ENCODE measurements around the gene CNTNAP2.

The CNTNAP2 gene

DNA sequence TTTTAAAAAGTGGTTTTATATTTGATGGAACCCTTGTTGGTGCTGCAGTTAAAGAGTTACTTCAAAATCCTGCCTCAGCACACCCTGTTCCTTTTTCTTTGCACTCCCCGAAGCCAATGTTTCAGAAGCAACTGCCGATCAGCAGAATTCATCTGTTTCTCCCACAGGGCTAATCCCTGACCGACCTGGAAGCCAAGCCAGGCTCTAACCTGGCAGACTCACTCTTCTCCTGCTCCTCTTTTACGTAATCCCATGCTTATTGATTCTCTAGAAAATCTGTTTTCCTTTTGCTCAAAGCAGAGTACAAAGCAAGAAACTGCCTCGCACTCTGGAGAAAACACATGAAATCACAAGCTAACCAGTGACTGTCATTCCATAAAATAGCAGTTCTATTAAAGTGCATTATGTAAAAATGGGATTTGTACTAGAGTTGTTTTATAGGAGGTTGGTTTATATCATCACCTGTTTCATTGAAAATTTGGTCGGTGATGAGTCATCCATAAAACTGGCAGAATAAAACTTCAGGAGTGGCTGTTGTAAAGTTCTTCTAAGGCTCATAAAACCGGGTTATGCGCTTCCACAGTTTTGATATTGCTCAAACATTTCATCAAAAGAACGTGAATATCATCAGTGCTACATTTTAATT, 99.9 kb downstream of the CNTNAP2 start:
- Histone ChIP-seq H3K79me2 (ENCODE audit: insufficient read depth, low read length) (no peaks in the 10 kb centered on the region), H3K9me3 (ENCODE audit: insufficient read depth, low read length, severe bottlenecking) (no peaks in the 10 kb centered on the region), H4K20me1 (ENCODE audit: insufficient read depth, low read length) (no peaks in the 10 kb centered on the region), H3K9ac (ENCODE audit: low read depth, low read length) (no peak overlapping the region), H3K4me1 (ENCODE audit: insufficient read depth, low read length) (no peaks in the 10 kb centered on the region), H3K27me3 (ENCODE audit: insufficient read depth, low read length, poor library complexity) (no peaks in the 10 kb centered on the region), H3K27ac (ENCODE audit: low read length) (no peak overlapping the region), H3K36me3 (ENCODE audit: insufficient read depth, low read length) (no peaks in the 10 kb centered on the region), H3K4me3 (ENCODE audit: low read depth in 1 of 2, low read length in 2 of 2) (no peak overlapping the region), H2AFZ (ENCODE audit: low read depth, low read length) (no peak overlapping the region), H3K4me2 (ENCODE audit: insufficient read depth, low read length) (no peak overlapping the region)
- TF ChIP-seq, protein P1, sequence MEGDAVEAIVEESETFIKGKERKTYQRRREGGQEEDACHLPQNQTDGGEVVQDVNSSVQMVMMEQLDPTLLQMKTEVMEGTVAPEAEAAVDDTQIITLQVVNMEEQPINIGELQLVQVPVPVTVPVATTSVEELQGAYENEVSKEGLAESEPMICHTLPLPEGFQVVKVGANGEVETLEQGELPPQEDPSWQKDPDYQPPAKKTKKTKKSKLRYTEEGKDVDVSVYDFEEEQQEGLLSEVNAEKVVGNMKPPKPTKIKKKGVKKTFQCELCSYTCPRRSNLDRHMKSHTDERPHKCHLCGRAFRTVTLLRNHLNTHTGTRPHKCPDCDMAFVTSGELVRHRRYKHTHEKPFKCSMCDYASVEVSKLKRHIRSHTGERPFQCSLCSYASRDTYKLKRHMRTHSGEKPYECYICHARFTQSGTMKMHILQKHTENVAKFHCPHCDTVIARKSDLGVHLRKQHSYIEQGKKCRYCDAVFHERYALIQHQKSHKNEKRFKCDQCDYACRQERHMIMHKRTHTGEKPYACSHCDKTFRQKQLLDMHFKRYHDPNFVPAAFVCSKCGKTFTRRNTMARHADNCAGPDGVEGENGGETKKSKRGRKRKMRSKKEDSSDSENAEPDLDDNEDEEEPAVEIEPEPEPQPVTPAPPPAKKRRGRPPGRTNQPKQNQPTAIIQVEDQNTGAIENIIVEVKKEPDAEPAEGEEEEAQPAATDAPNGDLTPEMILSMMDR (IDR thresholded peaks at IDR 0.05; ENCODE audit: borderline replicate concordance, extremely low read depth, low read length, poor library complexity, severe bottlenecking), result no peak
- ATAC-seq (ENCODE audit: insufficient read depth, low read depth) (no peak), DNase-seq (no peak)

DNA sequence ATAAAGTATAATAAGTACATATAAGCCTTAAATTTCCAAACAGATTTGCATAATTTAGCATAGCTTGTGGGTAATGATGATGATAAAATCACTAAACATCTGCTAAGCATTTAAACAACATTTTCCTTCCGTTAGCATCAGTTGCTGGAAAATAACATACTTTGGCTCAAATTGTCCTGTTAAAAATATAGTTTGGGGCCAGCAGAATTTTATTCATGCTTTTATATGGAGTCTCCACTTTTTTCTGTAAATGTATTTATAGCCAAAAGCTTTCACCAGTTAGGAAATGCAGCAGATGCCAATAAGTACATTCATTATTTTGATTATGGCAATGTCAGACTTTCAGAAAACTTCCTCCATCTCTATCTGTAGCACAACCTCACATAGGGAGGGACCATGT, 107.2 kb downstream of the CNTNAP2 start:
- no peak overlapping the region for H3K4me3 ChIP-seq (ENCODE audit: low read depth in 1 of 2, low read length in 2 of 2)
- H3K4me2 ChIP-seq (ENCODE audit: insufficient read depth, low read length), result no peak overlapping the region
- H2AFZ ChIP-seq (ENCODE audit: low read depth, low read length), result no peak overlapping the region
- H3K27me3 ChIP-seq (ENCODE audit: insufficient read depth, low read length, poor library complexity), result no peaks in the 10 kb centered on the region
- DNase-seq (no peak), ATAC-seq (ENCODE audit: insufficient read depth, low read depth) (no peak)
- no peaks in the 10 kb centered on the region for H3K4me1 ChIP-seq (ENCODE audit: insufficient read depth, low read length)
- no peaks in the 10 kb centered on the region for H3K9me3 ChIP-seq (ENCODE audit: insufficient read depth, low read length, severe bottlenecking)
- H3K27ac ChIP-seq (ENCODE audit: low read length), result no peak overlapping the region
- H3K79me2 ChIP-seq (ENCODE audit: insufficient read depth, low read length), result no peaks in the 10 kb centered on the region
- H4K20me1 ChIP-seq (ENCODE audit: insufficient read depth, low read length), result no peaks in the 10 kb centered on the region
- H3K36me3 ChIP-seq (ENCODE audit: insufficient read depth, low read length), result no peaks in the 10 kb centered on the region
- H3K9ac ChIP-seq (ENCODE audit: low read depth, low read length), result no peak overlapping the region
- no peak for TF ChIP-seq EZH2 (IDR thresholded peaks at IDR 0.05; ENCODE audit: borderline replicate concordance, low read depth, low read length, severe bottlenecking)
- TF ChIP-seq, protein P1 (IDR thresholded peaks at IDR 0.05; ENCODE audit: borderline replicate concordance, extremely low read depth, low read length, poor library complexity, severe bottlenecking), result no peak

DNA sequence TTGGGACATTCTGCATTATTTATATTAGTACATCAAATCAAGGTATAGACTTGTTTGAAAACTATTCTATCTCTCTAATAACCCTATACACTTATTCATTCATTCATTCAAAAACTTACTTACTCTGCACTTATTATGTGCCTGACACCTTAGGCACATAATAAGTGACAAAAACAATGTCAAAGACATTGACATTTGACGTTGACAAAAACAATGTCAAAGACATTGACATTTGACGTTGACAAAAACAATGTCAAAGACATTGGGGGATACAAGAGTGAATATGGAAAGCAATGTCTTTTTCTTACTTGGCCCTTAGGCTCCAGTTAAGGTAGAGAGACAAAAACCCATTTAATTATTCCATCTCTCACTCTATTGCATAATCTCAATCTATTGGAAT, 116.0 kb downstream of the CNTNAP2 start:
- no peak overlapping the region for H2AFZ ChIP-seq (ENCODE audit: low read depth, low read length)
- H3K9ac ChIP-seq (ENCODE audit: low read depth, low read length), result no peak overlapping the region
- no peaks in the 10 kb centered on the region for H4K20me1 ChIP-seq (ENCODE audit: insufficient read depth, low read length)
- H3K9me3 ChIP-seq (ENCODE audit: insufficient read depth, low read length, severe bottlenecking), result no peaks in the 10 kb centered on the region
- H3K4me1 ChIP-seq (ENCODE audit: insufficient read depth, low read length), result no peaks in the 10 kb centered on the region
- DNase-seq (no peak), ATAC-seq (ENCODE audit: insufficient read depth, low read depth) (no peak)
- TF ChIP-seq, protein P1 (IDR thresholded peaks at IDR 0.05; ENCODE audit: borderline replicate concordance, extremely low read depth, low read length, poor library complexity, severe bottlenecking), result no peak
- no peak for TF ChIP-seq EZH2 (IDR thresholded peaks at IDR 0.05; ENCODE audit: borderline replicate concordance, low read depth, low read length, severe bottlenecking)
- no peak overlapping the region for H3K4me2 ChIP-seq (ENCODE audit: insufficient read depth, low read length)
- H3K79me2 ChIP-seq (ENCODE audit: insufficient read depth, low read length), result no peaks in the 10 kb centered on the region
- no peaks in the 10 kb centered on the region for H3K36me3 ChIP-seq (ENCODE audit: insufficient read depth, low read length)
- no peak overlapping the region for H3K27ac ChIP-seq (ENCODE audit: low read length)
- H3K27me3 ChIP-seq (ENCODE audit: insufficient read depth, low read length, poor library complexity), result no peaks in the 10 kb centered on the region
- H3K4me3 ChIP-seq (ENCODE audit: low read depth in 1 of 2, low read length in 2 of 2), result no peak overlapping the region

DNA sequence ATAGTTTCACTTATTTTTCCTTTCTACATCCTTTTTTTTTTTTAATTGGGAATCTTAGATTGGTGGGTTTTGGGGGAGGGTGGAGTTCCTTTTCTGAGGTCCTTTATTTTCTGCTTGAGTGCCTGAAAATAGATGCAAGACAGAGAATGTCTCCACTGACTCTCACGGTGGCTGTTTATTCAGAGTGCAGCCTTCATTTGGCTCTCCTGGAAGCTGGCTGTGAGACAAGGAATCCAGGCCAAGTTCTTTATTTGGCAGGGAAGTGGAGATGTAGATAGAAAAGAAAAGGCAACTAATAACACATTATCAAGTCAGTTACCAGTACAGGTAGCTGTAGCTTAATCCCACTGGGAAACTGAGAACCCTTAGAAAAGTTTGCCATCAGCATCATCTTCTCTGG, 118.6 kb downstream of the CNTNAP2 start:
- no peaks in the 10 kb centered on the region for H3K36me3 ChIP-seq (ENCODE audit: insufficient read depth, low read length)
- TF ChIP-seq, protein P1 (IDR thresholded peaks at IDR 0.05; ENCODE audit: borderline replicate concordance, extremely low read depth, low read length, poor library complexity, severe bottlenecking), result no peak
- TF ChIP-seq EZH2 (IDR thresholded peaks at IDR 0.05; ENCODE audit: borderline replicate concordance, low read depth, low read length, severe bottlenecking), result no peak
- H3K4me2 ChIP-seq (ENCODE audit: insufficient read depth, low read length), result no peak overlapping the region
- no peak overlapping the region for H3K9ac ChIP-seq (ENCODE audit: low read depth, low read length)
- no peak overlapping the region for H3K27ac ChIP-seq (ENCODE audit: low read length)
- H2AFZ ChIP-seq (ENCODE audit: low read depth, low read length), result no peak overlapping the region
- no peaks in the 10 kb centered on the region for H4K20me1 ChIP-seq (ENCODE audit: insufficient read depth, low read length)
- H3K4me3 ChIP-seq (ENCODE audit: low read depth in 1 of 2, low read length in 2 of 2), result no peak overlapping the region
- no peak for DNase-seq
- no peaks in the 10 kb centered on the region for H3K27me3 ChIP-seq (ENCODE audit: insufficient read depth, low read length, poor library complexity)
- ATAC-seq (ENCODE audit: insufficient read depth, low read depth), result no peak
- no peaks in the 10 kb centered on the region for H3K9me3 ChIP-seq (ENCODE audit: insufficient read depth, low read length, severe bottlenecking)
- H3K4me1 ChIP-seq (ENCODE audit: insufficient read depth, low read length), result no peaks in the 10 kb centered on the region
- no peaks in the 10 kb centered on the region for H3K79me2 ChIP-seq (ENCODE audit: insufficient read depth, low read length)
